HepG2 (cell line): ENCODE data around the gene SNPH. TPM values are rescaled to one million over a fixed set of nuclear protein-coding genes. Genes with fewer than 3 reads are reported as not detected.

ENCODE experiments used
- ATAC-seq: fragments of 200-7000 bp; cut with Tn5 transposase; 3 replicates; pipeline ENCODE4 v1.9.1; 2020; ENCODE audit warnings: mild to moderate bottlenecking, moderate library complexity
- BruUV-seq: library from RNA; stranded (reverse); fragments of 400-500 nt; replicated peaks from 2 replicates; lab custom pipeline; 2021; lab: Mats Ljungman, UMichigan
- CTCF ChIA-PET: fragments of 300-600 bp; formaldehyde crosslinking; extraction: SDS; loops from one replicate; lab custom pipeline; 2021; ENCODE audit warnings: low total read pairs, inconsistent platforms, low intra/inter-chr PET ratio; lab: Yijun Ruan, JAX
- POLR2A ChIA-PET: fragments of 350-600 bp; sonication (Branson Sonifier 250); formaldehyde crosslinking; loops from one replicate; lab custom pipeline; 2020; ENCODE audit warnings: antibody characterized with exemption, inconsistent platforms; lab: Yijun Ruan, JAX
- DNase-seq: peaks from one replicate; pipeline ENCODE4 v3.0.0-alpha.2; 2015; ENCODE audit warnings: low spot score
- FAIRE-seq: peaks from 3 replicates; lab custom pipeline; 2011; peaks lifted over from hg19 to GRCh38; lab: Jason Lieb, UNC
- H2AFZ ChIP-seq: one replicate; pipeline ENCODE4 v1.6.1; 2011; ENCODE audit warnings: low read length, inconsistent platforms
- H3K27ac ChIP-seq: fragments of 300-600 bp; 3 replicates; pipeline ENCODE4 v1.8.0; 2011; ENCODE audit warnings: mixed run types, mild to moderate bottlenecking, mixed read lengths, low read length, inconsistent platforms; ENCODE audit not compliant: insufficient read depth; ENCODE audit errors: extremely low read length
- H3K27me3 ChIP-seq, 2 experiments: fragments of 200-600 bp in 1 of 2; 2 replicates in 1 of 2; 3 replicates in 1 of 2; pipeline versions ENCODE4 v1.6.0 to v1.8.0; 2011; ENCODE audit warnings: low read length in 2 of 2, mild to moderate bottlenecking in 2 of 2, moderate library complexity in 2 of 2, inconsistent platforms in 1 of 2; ENCODE audit not compliant: insufficient read depth in 2 of 2, control insufficient read depth in 1 of 2
- H3K36me3 ChIP-seq, 2 experiments: fragments of 200-600 bp in 1 of 2; replicated peaks in 1 of 2; 2 replicates in 1 of 2; 3 replicates in 1 of 2; pipeline versions ENCODE4 v1.5.1 to v1.8.0; 2011; ENCODE audit warnings: low read length in 2 of 2, inconsistent platforms in 1 of 2; ENCODE audit not compliant: insufficient read depth in 2 of 2, control insufficient read depth in 1 of 2
- H3K4me1 ChIP-seq: 2 replicates; pipeline ENCODE4 v1.5.1; 2012; ENCODE audit warnings: low read length, inconsistent platforms; ENCODE audit not compliant: insufficient read depth
- H3K4me2 ChIP-seq: 2 replicates; pipeline ENCODE4 v1.6.0; 2011; ENCODE audit warnings: low read depth, low read length, inconsistent platforms
- H3K4me3 ChIP-seq, 3 experiments: fragments of 200-600 bp in 1 of 3; sonication (generic), shearing (Covaris generic) in 1 of 3; replicated peaks in 1 of 3; 2 replicates each; pipeline ENCODE4 v1.5.1; 2011 to 2016; ENCODE audit warnings: low read length in 3 of 3, inconsistent platforms in 2 of 3, low read depth in 2 of 3, mild to moderate bottlenecking in 2 of 3, control low read depth in 1 of 3, mixed read lengths in 1 of 3; ENCODE audit not compliant: insufficient read depth in 1 of 3
- H3K79me2 ChIP-seq: one replicate; pipeline ENCODE4 v1.6.1; 2011; ENCODE audit warnings: low read length, inconsistent platforms; ENCODE audit not compliant: insufficient read depth
- H3K9ac ChIP-seq: 2 replicates; pipeline ENCODE4 v1.6.0; 2011; ENCODE audit warnings: mild to moderate bottlenecking, low read depth, low read length, inconsistent platforms; ENCODE audit not compliant: insufficient read depth
- H3K9me3 ChIP-seq: 2 replicates; pipeline ENCODE4 v1.5.1; 2012; ENCODE audit warnings: mild to moderate bottlenecking, low read length
- H4K20me1 ChIP-seq: 2 replicates; pipeline ENCODE4 v1.6.0; 2011; ENCODE audit warnings: inconsistent platforms, mild to moderate bottlenecking, low read length, moderate library complexity; ENCODE audit not compliant: insufficient read depth
- ATF1 ChIP-seq: IDR thresholded peaks from 2 replicates; pipeline ENCODE4 v1.6.1; 2016; ENCODE audit warnings: mild to moderate bottlenecking, control low read depth
- FOXA3 ChIP-seq: IDR thresholded peaks from 2 replicates; pipeline ENCODE4 v1.6.1; 2016; ENCODE audit warnings: missing genetic modification reagents, missing compliant biosample characterization
- HOXA9 ChIP-seq: sonication (generic); formaldehyde crosslinking; IDR thresholded peaks from 2 replicates; pipeline ENCODE4 v1.8.1; 2022; ENCODE audit warnings: missing genetic modification reagents, mild to moderate bottlenecking, moderate library complexity, borderline replicate concordance
- JDP2 ChIP-seq: sonication (generic); formaldehyde crosslinking; IDR thresholded peaks from 2 replicates; pipeline ENCODE4 v1.8.1; 2022; ENCODE audit warnings: missing genetic modification reagents, borderline replicate concordance
- JUN ChIP-seq: sonication (generic); formaldehyde crosslinking; IDR thresholded peaks from 2 replicates; pipeline ENCODE4 v1.4.0; 2020; ENCODE audit warnings: mild to moderate bottlenecking, missing genetic modification reagents
- SOX5 ChIP-seq: IDR thresholded peaks from 2 replicates; pipeline ENCODE4 v1.6.1; 2016; ENCODE audit warnings: borderline replicate concordance
- WIZ ChIP-seq: sonication (generic); formaldehyde crosslinking; IDR thresholded peaks from 2 replicates; pipeline ENCODE4 v1.5.1; 2020; ENCODE audit warnings: mild to moderate bottlenecking, missing genetic modification reagents
- ZNF670 ChIP-seq: sonication (generic); formaldehyde crosslinking; IDR thresholded peaks from 2 replicates; pipeline ENCODE4 v1.8.0; 2022; ENCODE audit warnings: mild to moderate bottlenecking, missing genetic modification reagents, borderline replicate concordance
- ZNF7 ChIP-seq: IDR thresholded peaks from 2 replicates; pipeline ENCODE4 v1.6.1; 2016; ENCODE audit warnings: missing biosample characterization, missing genetic modification reagents
- ZSCAN31 ChIP-seq: sonication (generic); formaldehyde crosslinking; IDR thresholded peaks from 2 replicates; pipeline ENCODE4 v1.5.0; 2020; ENCODE audit warnings: low read depth, mild to moderate bottlenecking, missing genetic modification reagents
- WGBS: methylation state at CpG from one replicate; pipeline ENCODE4 v1.1.6; 2017; ENCODE audit warnings: low lambda C conversion rate; 5-methylcytosine and 5-hydroxymethylcytosine counted together
- in situ Hi-C: cut with HindIII; loops from 2 replicates; pipeline ENCODE4 v1.10.0; 2017; ENCODE audit warnings: low pct_unique_long_range_greater_than_20kb; ENCODE audit not compliant: extremely low pct_ligation_motif_present
- intact Hi-C: fragments of 100-400 bp; cut with micrococcal nuclease; formaldehyde crosslinking; loops from one replicate; pipeline ENCODE4 v1.10.0; 2022; ENCODE audit not compliant: unreplicated experiment
- polyA plus RNA-seq, 8 experiments: library from polyadenylated mRNA; depleted of rRNA in 3 of 8; stranded (reverse) in 7 of 8; unstranded in 1 of 8; fragments of >200 nt; fragmentation: Illumina TruSeq in 4 of 8; extraction: Trizol in 4 of 8; gene quantifications; 2 replicates each; pipeline versions ENCODE4 v1.2.1 to v1.2.3, GENCODE V29; 2011 to 2016; ENCODE audit warnings: low read depth in 4 of 8, missing spikeins in 1 of 8, mixed read lengths in 1 of 8; ENCODE audit not compliant: insufficient read depth in 1 of 8
- total RNA-seq, 5 experiments: library from RNA; depleted of rRNA; stranded (reverse); fragments of >200 nt; fragmentation: Illumina TruSeq; extraction: Trizol; gene quantifications; 2 replicates each; pipeline ENCODE4 v1.2.3, GENCODE V29; 2016; ENCODE audit warnings: low read depth in 1 of 5
- TF ChIP-seq, protein P1 (sequence below): sonication (generic); formaldehyde crosslinking; IDR thresholded peaks from 2 replicates; pipeline ENCODE4 v1.4.0; 2020; ENCODE audit warnings: missing genetic modification reagents, mild to moderate bottlenecking, borderline replicate concordance
- TF ChIP-seq, protein P2 (sequence below): IDR thresholded peaks from 2 replicates; pipeline ENCODE4 v1.4.0; 2020; ENCODE audit warnings: mild to moderate bottlenecking, missing genetic modification reagents

Gene SNPH
- total and polyA plus RNA-seq, 2 of the 13 experiments (the other 11 are each of a cell fraction or from before 2014, with no cell fraction given) = 0.09 TPM; not detected in 1

DNA sequence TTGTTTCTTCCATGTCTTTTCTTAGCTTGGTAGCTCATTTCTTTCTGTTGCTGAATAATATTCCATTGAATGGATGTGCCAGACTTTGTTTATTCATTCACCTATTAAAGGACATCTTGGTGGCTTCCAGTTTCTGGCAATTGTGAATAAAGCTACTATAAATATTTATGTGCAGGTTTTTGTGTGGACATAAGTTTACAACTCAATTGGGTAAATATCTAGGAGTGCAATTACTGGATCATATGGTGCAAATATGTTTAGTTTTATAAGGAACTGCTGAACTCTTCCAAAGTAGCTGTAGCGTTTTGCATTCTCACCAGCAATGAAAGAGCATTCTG, 79.6 kb downstream of the SNPH start:
- H3K4me2 ChIP-seq = no peak overlapping the region
- in situ Hi-C loops = no loop called here
- H3K79me2 ChIP-seq = no peaks in the 10 kb centered on the region
- POLR2A ChIA-PET = interaction anchor here (1.0 kb wide), 1 partner anchor 20 kb away, joined by 3 read pairs; no protein-coding TSS in a partner anchor
- H4K20me1 ChIP-seq = 0 out of 2 replicates have a peak, but pooled peaks cover 3% of the 10 kb centered on the region
- no peaks in the 10 kb centered on the region for H3K27me3 ChIP-seq
- no peaks in the 10 kb centered on the region for H3K4me1 ChIP-seq
- ATAC-seq = no peak
- no TSS peak for BruUV-seq
- peaks cover 14% of the 10 kb centered on the region for H3K9me3 ChIP-seq
- no peak overlapping the region for H3K9ac ChIP-seq
- H3K27ac ChIP-seq = no peak overlapping the region
- TF ChIP-seq JDP2 (CRISPR knock-in tag) (no peak), ZNF7 (peak; percentile 50)
- TF ChIP-seq, all 625 proteins: peak for 1
- DNase-seq (no peak), FAIRE-seq (no peak)
- 94% methylated on average over 1 of the region's 1 CpG for WGBS
- no peak overlapping the region for H3K4me3 ChIP-seq
- H3K36me3 ChIP-seq = peaks cover 0 to 6% of the 10 kb centered on the region in 2 experiments; a peak in 1 of 5 replicates
- H2AFZ ChIP-seq = no peak overlapping the region
- CTCF ChIA-PET = no interaction called here
- intact Hi-C loops = no loop called here

DNA sequence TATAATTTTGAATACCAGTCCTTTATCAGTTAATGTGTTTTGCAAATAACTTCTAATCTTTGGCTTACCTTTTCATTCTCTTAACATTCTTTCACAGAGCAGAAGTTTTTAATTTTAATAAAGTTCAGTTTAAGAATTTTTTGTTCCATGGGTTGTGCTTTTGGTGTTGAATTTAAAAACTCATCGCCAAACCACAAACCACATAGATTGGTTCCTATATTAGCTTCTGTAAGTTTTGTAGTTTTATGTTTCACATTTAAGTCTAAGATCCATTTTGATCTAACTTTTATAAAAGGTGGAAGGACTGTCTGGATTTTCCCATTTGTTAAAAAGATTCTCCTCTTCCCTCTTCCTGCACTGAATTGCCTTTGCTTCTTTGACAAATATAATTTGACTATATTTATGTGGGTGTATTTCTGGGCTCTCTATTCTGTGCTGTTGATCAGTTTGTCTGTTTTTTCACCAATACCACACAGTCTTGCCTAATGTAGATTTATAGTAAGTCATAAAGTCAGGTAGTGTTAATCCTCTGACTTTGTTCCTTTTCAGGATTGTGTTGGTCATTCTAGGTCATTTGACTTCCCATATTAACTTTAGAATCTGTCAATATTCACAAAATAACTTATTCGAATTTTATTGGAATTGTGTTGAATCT, 80.3 kb downstream of the SNPH start:
- Histone ChIP-seq H3K4me2 (no peak overlapping the region), H3K4me3 (no peak overlapping the region), H3K9me3 (peaks cover 14% of the 10 kb centered on the region), H3K27me3 (no peaks in the 10 kb centered on the region), H4K20me1 (0 out of 2 replicates have a peak, but pooled peaks cover 3% of the 10 kb centered on the region), H3K36me3 (peaks cover 0 to 8% of the 10 kb centered on the region in 2 experiments; a peak in 1 of 5 replicates), H3K4me1 (no peaks in the 10 kb centered on the region), H3K27ac (no peak overlapping the region), H3K9ac (no peak overlapping the region), H3K79me2 (no peaks in the 10 kb centered on the region), H2AFZ (no peak overlapping the region)
- in situ Hi-C loops (no loop called here), intact Hi-C loops (no loop called here)
- ChIA-PET CTCF (no interaction called here), POLR2A (no interaction called here)
- DNase-seq = no peak
- BruUV-seq = no TSS peak
- no peak for FAIRE-seq
- no peak for ATAC-seq
- 93% methylated on average over 2 of the region's 2 CpGs for WGBS
- TF ChIP-seq WIZ (CRISPR knock-in tag) (no peak), ATF1 (CRISPR knock-in tag) (no peak), HOXA9 (CRISPR knock-in tag) (no peak), JUN (no peak), ZNF670 (CRISPR knock-in tag) (no peak), ZSCAN31 (no peak), SOX5 (no peak), FOXA3 (CRISPR knock-in tag) (no peak)
- TF ChIP-seq, protein P1, sequence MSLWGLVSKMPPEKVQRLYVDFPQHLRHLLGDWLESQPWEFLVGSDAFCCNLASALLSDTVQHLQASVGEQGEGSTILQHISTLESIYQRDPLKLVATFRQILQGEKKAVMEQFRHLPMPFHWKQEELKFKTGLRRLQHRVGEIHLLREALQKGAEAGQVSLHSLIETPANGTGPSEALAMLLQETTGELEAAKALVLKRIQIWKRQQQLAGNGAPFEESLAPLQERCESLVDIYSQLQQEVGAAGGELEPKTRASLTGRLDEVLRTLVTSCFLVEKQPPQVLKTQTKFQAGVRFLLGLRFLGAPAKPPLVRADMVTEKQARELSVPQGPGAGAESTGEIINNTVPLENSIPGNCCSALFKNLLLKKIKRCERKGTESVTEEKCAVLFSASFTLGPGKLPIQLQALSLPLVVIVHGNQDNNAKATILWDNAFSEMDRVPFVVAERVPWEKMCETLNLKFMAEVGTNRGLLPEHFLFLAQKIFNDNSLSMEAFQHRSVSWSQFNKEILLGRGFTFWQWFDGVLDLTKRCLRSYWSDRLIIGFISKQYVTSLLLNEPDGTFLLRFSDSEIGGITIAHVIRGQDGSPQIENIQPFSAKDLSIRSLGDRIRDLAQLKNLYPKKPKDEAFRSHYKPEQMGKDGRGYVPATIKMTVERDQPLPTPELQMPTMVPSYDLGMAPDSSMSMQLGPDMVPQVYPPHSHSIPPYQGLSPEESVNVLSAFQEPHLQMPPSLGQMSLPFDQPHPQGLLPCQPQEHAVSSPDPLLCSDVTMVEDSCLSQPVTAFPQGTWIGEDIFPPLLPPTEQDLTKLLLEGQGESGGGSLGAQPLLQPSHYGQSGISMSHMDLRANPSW (CRISPR knock-in tag) = no peak
- TF ChIP-seq, protein P2, sequence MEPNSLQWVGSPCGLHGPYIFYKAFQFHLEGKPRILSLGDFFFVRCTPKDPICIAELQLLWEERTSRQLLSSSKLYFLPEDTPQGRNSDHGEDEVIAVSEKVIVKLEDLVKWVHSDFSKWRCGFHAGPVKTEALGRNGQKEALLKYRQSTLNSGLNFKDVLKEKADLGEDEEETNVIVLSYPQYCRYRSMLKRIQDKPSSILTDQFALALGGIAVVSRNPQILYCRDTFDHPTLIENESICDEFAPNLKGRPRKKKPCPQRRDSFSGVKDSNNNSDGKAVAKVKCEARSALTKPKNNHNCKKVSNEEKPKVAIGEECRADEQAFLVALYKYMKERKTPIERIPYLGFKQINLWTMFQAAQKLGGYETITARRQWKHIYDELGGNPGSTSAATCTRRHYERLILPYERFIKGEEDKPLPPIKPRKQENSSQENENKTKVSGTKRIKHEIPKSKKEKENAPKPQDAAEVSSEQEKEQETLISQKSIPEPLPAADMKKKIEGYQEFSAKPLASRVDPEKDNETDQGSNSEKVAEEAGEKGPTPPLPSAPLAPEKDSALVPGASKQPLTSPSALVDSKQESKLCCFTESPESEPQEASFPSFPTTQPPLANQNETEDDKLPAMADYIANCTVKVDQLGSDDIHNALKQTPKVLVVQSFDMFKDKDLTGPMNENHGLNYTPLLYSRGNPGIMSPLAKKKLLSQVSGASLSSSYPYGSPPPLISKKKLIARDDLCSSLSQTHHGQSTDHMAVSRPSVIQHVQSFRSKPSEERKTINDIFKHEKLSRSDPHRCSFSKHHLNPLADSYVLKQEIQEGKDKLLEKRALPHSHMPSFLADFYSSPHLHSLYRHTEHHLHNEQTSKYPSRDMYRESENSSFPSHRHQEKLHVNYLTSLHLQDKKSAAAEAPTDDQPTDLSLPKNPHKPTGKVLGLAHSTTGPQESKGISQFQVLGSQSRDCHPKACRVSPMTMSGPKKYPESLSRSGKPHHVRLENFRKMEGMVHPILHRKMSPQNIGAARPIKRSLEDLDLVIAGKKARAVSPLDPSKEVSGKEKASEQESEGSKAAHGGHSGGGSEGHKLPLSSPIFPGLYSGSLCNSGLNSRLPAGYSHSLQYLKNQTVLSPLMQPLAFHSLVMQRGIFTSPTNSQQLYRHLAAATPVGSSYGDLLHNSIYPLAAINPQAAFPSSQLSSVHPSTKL (CRISPR knock-in tag) = no peak
